HEK293 (cell line): ENCODE results near the gene EIF4E2.

Experiments
- CTCF ChIP-seq: fragments of 450-650 bp; formaldehyde crosslinking; IDR thresholded peaks from 2 replicates; pipeline ENCODE4 v1.5.1; 2016; ENCODE audit warnings: missing biosample characterization, missing genetic modification characterization
- ZNF18 ChIP-seq: fragments of 450-650 bp; formaldehyde crosslinking; IDR thresholded peaks from 2 replicates; pipeline ENCODE4 v1.5.1; 2016; ENCODE audit warnings: missing biosample characterization, missing genetic modification characterization
- ZNF670 ChIP-seq: fragments of 450-650 bp; formaldehyde crosslinking; IDR thresholded peaks from 2 replicates; pipeline ENCODE4 v1.5.1; 2016; ENCODE audit warnings: missing biosample characterization, missing genetic modification characterization, low read depth

GRCh38 chr2:232530626-232531260 lies 19.7 kb upstream of the EIF4E2 start:
- no peak for TF ChIP-seq ZNF670 (tag by site-specific recombination)
- TF ChIP-seq ZNF18 (tag by site-specific recombination), result no peak
- no peak for TF ChIP-seq CTCF (tag by site-specific recombination)
